ENCODE results near the gene CCDC7.
"Not testable (repeated sequence)": the region's sequence is repeated elsewhere in the genome, so short reads cannot be mapped to it uniquely, and the experiment has no call there.

Gene CCDC7

GRCh38 chr10:32489158-32489557, 43.2 kb downstream of the CCDC7 start:
- FAIRE-seq (no peak), DNase-seq (ENCODE audit: insufficient read length, low spot score) (no peak)
- no peak for TF ChIP-seq TAF1 (IDR thresholded peaks at IDR 0.05; ENCODE audit: low read depth, low read length)
- TF ChIP-seq SPI1 (IDR thresholded peaks at IDR 0.05; ENCODE audit: low read depth, low read length), result no peak
- TF ChIP-seq POU2F2 (IDR thresholded peaks at IDR 0.05; ENCODE audit: low read depth, low read length), result no peak
- no peak for TF ChIP-seq PAX5 (IDR thresholded peaks at IDR 0.05; ENCODE audit: insufficient read depth, low read length, severe bottlenecking)
- TF ChIP-seq POLR2AphosphoS5 (IDR thresholded peaks at IDR 0.05; ENCODE audit: low read depth, low read length), result no peak
- no peak for TF ChIP-seq POLR2A (IDR thresholded peaks at IDR 0.05; ENCODE audit: low read depth, low read length)

- FAIRE-seq (no peak), DNase-seq (ENCODE audit: insufficient read length, low spot score) (no peak)
- TF ChIP-seq TAF1 (IDR thresholded peaks at IDR 0.05; ENCODE audit: low read depth, low read length), result no peak
Observed at GRCh38 chr10:32489901-32490300, 44.0 kb downstream of the CCDC7 start.

GRCh38 chr10:32494562-32494961, 48.6 kb downstream of the CCDC7 start:
- DNase-seq (ENCODE audit: insufficient read length, low spot score); FAIRE-seq: not testable (repeated sequence)

DNA sequence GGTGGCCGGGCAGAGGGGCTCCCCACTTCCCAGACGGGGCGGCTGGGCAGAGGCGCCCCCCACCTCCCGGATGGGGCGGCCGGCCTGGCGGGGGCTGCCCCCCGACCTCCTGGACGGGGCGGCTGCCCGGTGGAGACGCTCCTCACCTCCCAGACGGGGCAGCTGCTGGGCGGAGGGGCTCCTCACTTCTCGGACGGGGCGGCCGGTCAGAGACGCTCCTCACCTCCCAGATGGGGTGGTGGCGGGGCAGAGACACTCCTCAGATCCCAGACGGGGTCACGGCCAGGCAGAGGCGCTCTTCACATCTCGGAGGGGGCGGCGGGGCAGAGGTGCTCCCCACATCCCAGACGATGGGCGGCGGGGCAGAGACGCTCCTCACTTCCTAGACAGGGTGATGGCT, 54.2 kb downstream of the CCDC7 start:
- not testable (repeated sequence) for DNase-seq (ENCODE audit: insufficient read length, low spot score); FAIRE-seq

DNA sequence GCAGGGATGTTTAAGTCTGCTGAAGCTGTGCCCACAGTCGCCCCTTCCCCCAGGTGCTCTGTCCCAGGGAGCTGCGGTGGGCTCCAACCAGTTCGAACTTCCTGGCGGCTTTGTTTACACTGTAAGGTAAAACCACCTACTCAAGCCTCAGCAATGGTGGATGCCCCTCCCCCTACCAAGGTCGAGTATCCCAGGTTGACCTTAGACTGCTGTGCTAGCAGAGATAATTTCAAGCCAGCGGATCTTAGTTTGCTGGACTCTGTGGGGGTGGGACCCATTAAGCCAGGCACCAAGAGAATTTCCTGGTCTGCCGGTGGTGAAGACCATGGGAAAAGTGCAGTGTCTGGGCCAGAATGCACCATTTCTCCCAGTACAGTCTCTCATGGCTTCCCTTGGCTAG, 56.0 kb downstream of the CCDC7 start:
- DNase-seq (ENCODE audit: insufficient read length, low spot score) (no peak), FAIRE-seq (no peak)
- TF ChIP-seq POU2F2 (IDR thresholded peaks at IDR 0.05; ENCODE audit: low read depth, low read length) (no peak), TAF1 (IDR thresholded peaks at IDR 0.05; ENCODE audit: low read depth, low read length) (no peak), PAX5 (IDR thresholded peaks at IDR 0.05; ENCODE audit: insufficient read depth, low read length, severe bottlenecking) (no peak), SPI1 (IDR thresholded peaks at IDR 0.05; ENCODE audit: low read depth, low read length) (no peak), POLR2A (IDR thresholded peaks at IDR 0.05; ENCODE audit: low read depth, low read length) (no peak), POLR2AphosphoS5 (IDR thresholded peaks at IDR 0.05; ENCODE audit: low read depth, low read length) (no peak)

DNA sequence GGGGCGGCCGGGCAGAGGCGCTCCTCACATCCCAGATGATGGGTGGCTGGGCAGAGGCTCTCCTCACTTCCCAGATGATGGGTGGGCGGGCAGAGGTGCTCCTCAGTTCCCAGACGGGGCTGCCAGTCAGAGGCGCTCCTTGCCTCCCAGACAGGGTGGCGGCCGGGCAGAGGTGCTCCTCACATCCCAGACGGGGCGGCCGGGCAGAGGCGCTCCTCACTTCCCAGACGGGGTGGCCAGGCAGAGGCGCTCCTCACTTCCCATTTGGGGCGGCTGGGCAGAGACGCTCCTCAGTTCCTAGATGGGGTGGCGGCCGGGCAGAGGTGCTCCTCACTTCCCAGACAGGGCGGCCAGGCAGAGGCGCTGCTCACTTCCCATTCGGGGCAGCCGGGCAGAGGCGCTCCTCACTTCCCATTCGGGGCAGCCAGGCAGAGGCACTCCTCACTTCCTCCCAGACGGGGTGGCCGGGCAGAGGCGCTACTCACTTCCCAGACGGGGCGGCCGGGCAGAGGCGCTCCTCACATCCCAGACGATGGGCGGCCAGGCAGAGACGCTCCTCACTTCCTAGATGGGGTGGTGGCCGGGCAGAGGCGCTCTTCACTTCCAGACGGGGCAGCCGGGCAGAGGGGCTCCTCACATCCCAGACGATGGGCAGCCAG, 60.0 kb downstream of the CCDC7 start:
- FAIRE-seq; DNase-seq (ENCODE audit: insufficient read length, low spot score): not testable (repeated sequence)

- no peak for TF ChIP-seq POLR2A (IDR thresholded peaks at IDR 0.05; ENCODE audit: low read depth, low read length)
- TF ChIP-seq TAF1 (IDR thresholded peaks at IDR 0.05; ENCODE audit: low read depth, low read length), result no peak
- no peak for TF ChIP-seq POU2F2 (IDR thresholded peaks at IDR 0.05; ENCODE audit: low read depth, low read length)
- TF ChIP-seq POLR2AphosphoS5 (IDR thresholded peaks at IDR 0.05; ENCODE audit: low read depth, low read length), result no peak
- no peak for TF ChIP-seq SPI1 (IDR thresholded peaks at IDR 0.05; ENCODE audit: low read depth, low read length)
- TF ChIP-seq PAX5 (IDR thresholded peaks at IDR 0.05; ENCODE audit: insufficient read depth, low read length, severe bottlenecking), result no peak
- DNase-seq (ENCODE audit: insufficient read length, low spot score) (no peak), FAIRE-seq (no peak)
Observed at GRCh38 chr10:32511599-32511998, 65.7 kb downstream of the CCDC7 start.

GRCh38 chr10:32516567-32517495, 70.9 kb downstream of the CCDC7 start:
- no peak for FAIRE-seq
- DNase-seq (ENCODE audit: insufficient read length, low spot score), result no peak
- TF ChIP-seq POLR2A (IDR thresholded peaks at IDR 0.05; ENCODE audit: low read depth, low read length), result no peak
- TF ChIP-seq POU2F2 (IDR thresholded peaks at IDR 0.05; ENCODE audit: low read depth, low read length), result no peak

GRCh38 chr10:32530231-32530630, 84.3 kb downstream of the CCDC7 start:
- DNase-seq (ENCODE audit: insufficient read length, low spot score) (no peak), FAIRE-seq (no peak)
- no peak for TF ChIP-seq SPI1 (IDR thresholded peaks at IDR 0.05; ENCODE audit: low read depth, low read length)
- no peak for TF ChIP-seq POU2F2 (IDR thresholded peaks at IDR 0.05; ENCODE audit: low read depth, low read length)
- TF ChIP-seq POLR2AphosphoS5 (IDR thresholded peaks at IDR 0.05; ENCODE audit: low read depth, low read length), result no peak
- no peak for TF ChIP-seq TAF1 (IDR thresholded peaks at IDR 0.05; ENCODE audit: low read depth, low read length)
- TF ChIP-seq POLR2A (IDR thresholded peaks at IDR 0.05; ENCODE audit: low read depth, low read length), result no peak
- no peak for TF ChIP-seq PAX5 (IDR thresholded peaks at IDR 0.05; ENCODE audit: insufficient read depth, low read length, severe bottlenecking)

DNA sequence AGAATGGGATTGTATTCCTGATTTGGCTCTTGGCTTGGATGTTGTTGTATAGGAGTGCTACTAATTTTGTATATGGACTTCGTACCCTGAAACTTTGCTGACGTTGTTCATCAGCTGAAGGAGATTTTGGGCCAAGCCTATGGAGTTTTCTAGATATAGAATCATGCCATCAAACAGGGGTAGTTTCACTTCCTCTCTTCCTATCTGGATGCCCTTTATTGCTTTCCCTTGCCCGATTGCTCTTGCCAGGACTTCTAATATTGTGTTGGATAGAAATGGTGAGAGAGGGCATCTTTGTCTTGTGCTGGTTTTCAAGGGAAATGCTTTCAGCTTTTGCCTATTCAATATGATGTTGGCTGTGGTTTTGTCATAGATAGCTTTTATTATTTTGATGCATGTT, 92.3 kb downstream of the CCDC7 start:
- FAIRE-seq, result no peak
- DNase-seq (ENCODE audit: insufficient read length, low spot score), result no peak
- no peak for TF ChIP-seq TAF1 (IDR thresholded peaks at IDR 0.05; ENCODE audit: low read depth, low read length)
- TF ChIP-seq SPI1 (IDR thresholded peaks at IDR 0.05; ENCODE audit: low read depth, low read length), result peak; percentile 72

All from GM12891 (cell line).